HG03097 (cell line): ENCODE results near the gene ATG16L1.

ENCODE experiments used
- ATAC-seq: cut with Tn5 transposase; IDR thresholded peaks from one replicate; pipeline ENCODE4 v1.9.1; 2021; ENCODE audit not compliant: unreplicated experiment, low FRiP score

Gene ATG16L1

DNA sequence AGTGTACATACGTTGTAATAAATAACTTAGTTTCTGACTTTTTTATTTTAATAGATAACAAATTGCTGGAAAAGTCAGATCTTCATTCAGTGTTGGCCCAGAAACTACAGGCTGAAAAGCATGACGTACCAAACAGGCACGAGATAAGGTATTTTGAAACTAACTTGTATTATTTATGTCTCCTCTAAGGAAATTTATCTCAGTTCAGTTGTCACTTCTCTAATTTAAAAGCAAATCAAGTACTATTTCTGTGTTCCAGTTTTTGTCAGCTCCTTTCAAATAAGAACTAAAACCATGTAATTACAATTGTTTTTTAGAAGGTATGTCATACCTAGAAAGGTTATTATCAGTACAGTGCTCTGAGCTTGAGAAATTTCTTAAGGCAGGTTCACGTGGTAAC, 4.6 kb downstream of the ATG16L1 start:
- ATAC-seq = no peak

GRCh38 chr2:233258211-233258610, 6.7 kb downstream of the ATG16L1 start:
- ATAC-seq = no peak

DNA sequence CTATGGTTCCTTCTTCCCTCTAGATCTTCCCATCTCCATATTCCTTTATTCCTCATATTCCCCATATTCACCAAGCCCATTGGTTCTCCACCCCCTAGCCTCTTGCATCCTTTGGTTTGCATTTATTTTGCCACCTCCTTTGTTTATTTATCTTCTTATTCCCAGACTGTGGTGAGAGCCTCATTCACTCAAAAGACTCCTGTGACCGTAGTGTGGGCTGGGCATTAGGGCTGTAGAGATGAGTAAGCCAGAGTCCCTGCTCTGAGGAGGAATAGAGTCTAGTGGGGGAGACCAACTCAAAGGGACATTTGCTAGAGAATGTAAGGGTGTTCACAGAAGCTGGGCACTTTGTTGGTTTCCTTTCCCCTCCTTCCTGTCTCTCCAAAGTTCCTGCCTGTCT, 8.3 kb downstream of the ATG16L1 start:
- no peak for ATAC-seq

GRCh38 chr2:233260661-233261060, 9.2 kb downstream of the ATG16L1 start:
- ATAC-seq = no peak

DNA sequence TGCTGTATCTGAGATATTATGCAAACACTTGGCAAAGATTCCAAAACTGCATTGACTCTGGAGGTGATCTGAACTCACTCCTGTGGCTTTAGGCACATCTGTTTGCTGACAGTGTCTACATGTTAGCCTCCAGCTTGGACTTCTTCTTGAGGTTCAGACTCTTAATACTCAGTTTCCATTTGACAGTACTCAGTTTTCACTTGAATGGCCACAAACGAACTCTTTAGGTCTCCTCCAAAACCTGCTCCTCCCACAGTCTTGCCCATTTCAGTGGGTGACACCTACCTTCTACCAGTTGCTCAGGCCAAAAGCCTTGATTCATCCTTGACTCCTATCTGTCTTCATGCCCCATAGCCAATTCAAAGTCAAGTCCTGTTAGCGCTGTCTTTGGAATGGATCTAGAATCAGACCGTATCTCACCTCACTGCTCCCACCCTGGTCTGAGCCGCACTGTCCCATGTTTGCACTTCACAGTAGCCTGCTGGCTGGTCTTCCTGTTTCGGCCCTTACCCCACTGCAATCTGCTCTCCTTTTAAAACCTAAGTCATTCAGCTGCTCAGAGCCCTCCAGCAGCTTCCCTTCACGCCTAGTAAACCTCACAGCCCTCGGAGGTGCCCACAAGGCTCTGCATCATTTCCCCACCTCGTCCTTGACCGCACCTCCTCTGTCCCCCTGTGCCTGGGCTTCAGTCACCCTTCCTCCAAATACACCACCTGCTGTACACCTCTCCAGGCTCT, 10.5 kb downstream of the ATG16L1 start:
- no peak for ATAC-seq

DNA sequence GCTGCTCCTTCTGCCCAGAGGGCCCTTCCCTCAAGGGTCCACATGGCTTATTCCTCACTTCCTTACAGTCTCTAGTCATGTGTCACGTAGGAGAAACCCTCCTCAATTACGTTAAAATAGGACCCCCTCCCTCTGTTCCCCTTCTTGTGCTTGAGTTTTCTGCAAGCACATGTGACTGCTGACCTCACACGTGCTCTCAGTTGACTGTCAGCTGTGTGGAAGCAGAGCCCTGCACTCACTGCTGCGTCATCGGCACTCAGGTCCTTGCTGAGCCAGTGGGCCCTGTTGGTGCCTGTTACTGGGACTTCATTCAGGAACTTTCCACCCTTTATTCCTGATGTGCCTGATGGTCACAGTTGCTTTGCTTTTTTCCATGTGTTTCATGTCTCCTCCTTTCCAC, 11.1 kb downstream of the ATG16L1 start:
- no peak for ATAC-seq

- no peak for ATAC-seq
These were observed 11.6 kb downstream of the ATG16L1 start for GRCh38 chr2:233263045-233263570.

GRCh38 chr2:233264667-233265066, 13.2 kb downstream of the ATG16L1 start:
- no peak for ATAC-seq

GRCh38 chr2:233265899-233266431, 14.5 kb downstream of the ATG16L1 start:
- no peak for ATAC-seq

GRCh38 chr2:233266481-233266880, 15.0 kb downstream of the ATG16L1 start:
- ATAC-seq = no peak

DNA sequence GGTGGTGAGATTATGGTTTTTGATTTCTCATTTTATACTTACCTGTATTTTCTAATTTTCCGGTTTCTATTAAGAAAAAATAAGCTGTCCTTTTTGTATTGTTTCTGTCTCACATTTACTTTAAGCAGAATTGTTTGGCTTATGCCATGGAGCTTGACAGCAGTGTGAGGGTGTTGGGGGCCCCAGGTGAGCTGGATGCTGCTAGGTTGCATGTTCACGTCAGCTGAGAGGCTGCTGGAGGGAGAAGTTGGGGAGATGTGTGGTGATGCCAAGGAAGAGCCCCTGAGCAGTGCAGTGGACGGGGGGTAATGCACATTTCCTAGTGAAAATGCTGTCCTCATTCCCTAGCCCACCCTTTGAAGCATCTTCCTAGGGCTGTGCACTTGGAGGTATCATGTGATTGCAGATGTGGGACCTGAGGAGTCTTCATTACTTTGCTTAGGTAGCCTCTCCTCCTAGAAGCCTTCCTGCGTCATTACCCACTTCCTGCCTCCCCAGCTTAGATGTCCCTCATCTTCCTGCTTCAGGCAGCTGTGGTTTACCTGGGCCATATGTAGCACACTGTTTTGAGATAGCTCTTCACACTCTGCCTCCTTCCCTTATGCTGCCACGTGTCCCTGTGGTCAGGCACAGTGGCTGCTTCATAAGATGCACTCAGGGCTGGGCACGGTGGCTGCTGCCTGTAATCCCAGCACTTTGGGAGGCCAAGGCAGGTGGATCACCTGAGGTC, 16.2 kb downstream of the ATG16L1 start:
- peak; percentile 86 for ATAC-seq

DNA sequence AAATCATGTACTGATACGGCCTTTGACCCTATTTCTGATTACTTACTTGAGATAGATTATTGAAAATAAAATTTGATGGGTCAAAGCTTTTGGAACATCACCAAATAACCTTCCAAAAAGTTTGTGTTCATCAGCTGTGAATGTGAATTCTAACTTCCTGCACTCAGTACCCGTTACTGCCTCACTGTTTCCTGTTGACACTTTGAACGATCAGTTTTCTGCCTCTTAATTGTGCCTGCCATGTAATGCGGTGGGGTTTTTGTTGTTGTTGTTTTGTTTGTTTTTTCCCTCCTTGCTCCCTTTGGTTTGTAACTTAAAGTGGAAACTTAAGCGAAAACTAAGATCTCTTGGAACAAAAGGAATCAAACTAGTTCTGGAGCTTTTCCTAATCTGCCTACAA, 18.9 kb downstream of the ATG16L1 start:
- no peak for ATAC-seq

GRCh38 chr2:233270951-233271350, 19.5 kb downstream of the ATG16L1 start:
- ATAC-seq = no peak

GRCh38 chr2:233271693-233272092, 20.2 kb downstream of the ATG16L1 start:
- no peak for ATAC-seq

GRCh38 chr2:233273120-233273519, 21.6 kb downstream of the ATG16L1 start:
- no peak for ATAC-seq

GRCh38 chr2:233275223-233275622, 23.8 kb downstream of the ATG16L1 start:
- ATAC-seq = no peak

GRCh38 chr2:233278921-233279320, 27.4 kb downstream of the ATG16L1 start:
- no peak for ATAC-seq

GRCh38 chr2:233280114-233280693, 28.7 kb downstream of the ATG16L1 start:
- ATAC-seq = no peak

GRCh38 chr2:233281553-233281952, 30.1 kb downstream of the ATG16L1 start:
- no peak for ATAC-seq

- no peak for ATAC-seq
These were observed 30.6 kb downstream of the ATG16L1 start for GRCh38 chr2:233281992-233282603.

- ATAC-seq = no peak
These were observed 34.4 kb downstream of the ATG16L1 start for GRCh38 chr2:233285921-233286320.
